Measurements from ENCODE around the gene ITPR2.

GRCh38 chr12:26519462-26519861 is 313.5 kb downstream of the ITPR2 start:
- no peak for TF ChIP-seq POLR2A (IDR thresholded peaks at IDR 0.05; ENCODE audit: low read length)
- no peak for TF ChIP-seq CTCF (IDR thresholded peaks at IDR 0.05)
- TF ChIP-seq EP300 (IDR thresholded peaks at IDR 0.05) = no peak
- TF ChIP-seq SMC3 (IDR thresholded peaks at IDR 0.05) = no peak
- TF ChIP-seq, protein P1, sequence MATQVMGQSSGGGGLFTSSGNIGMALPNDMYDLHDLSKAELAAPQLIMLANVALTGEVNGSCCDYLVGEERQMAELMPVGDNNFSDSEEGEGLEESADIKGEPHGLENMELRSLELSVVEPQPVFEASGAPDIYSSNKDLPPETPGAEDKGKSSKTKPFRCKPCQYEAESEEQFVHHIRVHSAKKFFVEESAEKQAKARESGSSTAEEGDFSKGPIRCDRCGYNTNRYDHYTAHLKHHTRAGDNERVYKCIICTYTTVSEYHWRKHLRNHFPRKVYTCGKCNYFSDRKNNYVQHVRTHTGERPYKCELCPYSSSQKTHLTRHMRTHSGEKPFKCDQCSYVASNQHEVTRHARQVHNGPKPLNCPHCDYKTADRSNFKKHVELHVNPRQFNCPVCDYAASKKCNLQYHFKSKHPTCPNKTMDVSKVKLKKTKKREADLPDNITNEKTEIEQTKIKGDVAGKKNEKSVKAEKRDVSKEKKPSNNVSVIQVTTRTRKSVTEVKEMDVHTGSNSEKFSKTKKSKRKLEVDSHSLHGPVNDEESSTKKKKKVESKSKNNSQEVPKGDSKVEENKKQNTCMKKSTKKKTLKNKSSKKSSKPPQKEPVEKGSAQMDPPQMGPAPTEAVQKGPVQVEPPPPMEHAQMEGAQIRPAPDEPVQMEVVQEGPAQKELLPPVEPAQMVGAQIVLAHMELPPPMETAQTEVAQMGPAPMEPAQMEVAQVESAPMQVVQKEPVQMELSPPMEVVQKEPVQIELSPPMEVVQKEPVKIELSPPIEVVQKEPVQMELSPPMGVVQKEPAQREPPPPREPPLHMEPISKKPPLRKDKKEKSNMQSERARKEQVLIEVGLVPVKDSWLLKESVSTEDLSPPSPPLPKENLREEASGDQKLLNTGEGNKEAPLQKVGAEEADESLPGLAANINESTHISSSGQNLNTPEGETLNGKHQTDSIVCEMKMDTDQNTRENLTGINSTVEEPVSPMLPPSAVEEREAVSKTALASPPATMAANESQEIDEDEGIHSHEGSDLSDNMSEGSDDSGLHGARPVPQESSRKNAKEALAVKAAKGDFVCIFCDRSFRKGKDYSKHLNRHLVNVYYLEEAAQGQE (IDR thresholded peaks at IDR 0.05) = no peak
- no peak for TF ChIP-seq RAD21 (conservative IDR thresholded peaks at IDR 0.05 in 1 of 2, IDR thresholded peaks at IDR 0.05 in 1 of 2)
- TF ChIP-seq, protein P2, sequence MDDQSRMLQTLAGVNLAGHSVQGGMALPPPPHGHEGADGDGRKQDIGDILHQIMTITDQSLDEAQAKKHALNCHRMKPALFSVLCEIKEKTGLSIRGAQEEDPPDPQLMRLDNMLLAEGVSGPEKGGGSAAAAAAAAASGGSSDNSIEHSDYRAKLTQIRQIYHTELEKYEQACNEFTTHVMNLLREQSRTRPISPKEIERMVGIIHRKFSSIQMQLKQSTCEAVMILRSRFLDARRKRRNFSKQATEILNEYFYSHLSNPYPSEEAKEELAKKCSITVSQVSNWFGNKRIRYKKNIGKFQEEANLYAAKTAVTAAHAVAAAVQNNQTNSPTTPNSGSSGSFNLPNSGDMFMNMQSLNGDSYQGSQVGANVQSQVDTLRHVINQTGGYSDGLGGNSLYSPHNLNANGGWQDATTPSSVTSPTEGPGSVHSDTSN (IDR thresholded peaks at IDR 0.05) = no peak

All from A549 (cell line).